HS-5 (cell line): ENCODE measurements around the gene MAP4.
A peak's percentile ranks its signal among the peaks of the same experiment; 100 is the strongest.
"Not testable (repeated sequence)": the region's sequence is repeated elsewhere in the genome, so short reads cannot be mapped to it uniquely, and the experiment has no call there.

Experiments used
- DNase-seq: peaks from one replicate; pipeline ENCODE4 v3.0.0-alpha.2; 2012; ENCODE audit warnings: low read depth

Gene MAP4

DNA sequence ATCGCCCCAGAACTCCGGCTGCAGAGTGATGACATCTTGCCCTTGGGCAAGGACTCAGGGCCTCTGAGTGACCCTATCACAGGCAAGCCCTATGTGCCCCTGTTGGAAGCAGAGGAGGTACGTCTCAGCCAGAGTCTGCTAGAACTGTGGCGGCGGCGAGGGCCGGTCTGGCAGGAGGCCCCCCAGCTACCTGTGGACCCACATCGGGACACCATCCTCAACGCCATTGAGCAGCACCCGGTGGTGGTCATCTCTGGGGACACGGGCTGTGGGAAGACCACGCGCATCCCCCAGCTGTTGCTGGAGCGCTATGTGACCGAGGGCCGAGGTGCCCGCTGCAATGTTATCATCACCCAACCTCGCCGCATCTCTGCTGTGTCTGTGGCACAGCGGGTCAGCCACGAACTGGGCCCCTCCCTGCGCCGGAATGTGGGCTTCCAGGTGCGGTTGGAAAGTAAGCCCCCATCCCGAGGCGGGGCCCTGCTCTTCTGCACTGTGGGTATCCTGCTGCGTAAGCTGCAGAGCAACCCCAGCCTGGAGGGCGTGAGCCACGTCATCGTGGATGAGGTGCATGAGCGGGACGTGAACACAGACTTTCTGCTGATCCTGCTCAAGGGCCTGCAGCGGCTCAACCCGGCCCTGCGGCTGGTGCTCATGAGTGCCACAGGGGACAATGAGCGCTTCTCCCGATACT is 169.9 kb downstream of the MAP4 start:
- no peak for DNase-seq

DNA sequence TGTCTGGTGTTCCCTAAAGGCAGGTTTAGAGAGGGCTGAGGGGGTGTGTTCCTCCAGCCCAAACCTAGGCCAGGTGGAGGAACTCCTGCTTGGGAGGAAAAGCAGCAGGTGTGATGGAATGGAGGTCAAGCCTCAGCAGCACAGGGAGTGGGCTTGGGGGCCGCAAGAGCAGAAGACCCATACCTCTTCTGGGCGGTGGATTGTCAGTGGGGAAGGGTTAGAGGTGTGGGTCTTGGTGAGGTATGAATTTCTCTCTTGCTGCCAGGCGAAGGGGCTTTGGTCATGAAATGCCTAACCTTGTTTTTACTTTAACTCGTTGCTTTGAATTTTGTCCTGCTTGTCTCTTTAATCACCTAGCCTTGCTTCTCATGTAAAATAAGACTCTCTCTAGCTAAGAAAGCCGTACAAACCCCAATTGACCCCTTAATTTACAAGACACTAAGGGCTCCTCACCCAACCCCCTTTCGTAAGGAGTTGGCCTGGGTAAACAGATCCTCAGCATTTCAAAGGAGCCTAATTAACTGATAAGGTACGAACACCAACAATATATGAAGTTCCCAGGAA is 174.3 kb downstream of the MAP4 start:
- no peak for DNase-seq

DNA sequence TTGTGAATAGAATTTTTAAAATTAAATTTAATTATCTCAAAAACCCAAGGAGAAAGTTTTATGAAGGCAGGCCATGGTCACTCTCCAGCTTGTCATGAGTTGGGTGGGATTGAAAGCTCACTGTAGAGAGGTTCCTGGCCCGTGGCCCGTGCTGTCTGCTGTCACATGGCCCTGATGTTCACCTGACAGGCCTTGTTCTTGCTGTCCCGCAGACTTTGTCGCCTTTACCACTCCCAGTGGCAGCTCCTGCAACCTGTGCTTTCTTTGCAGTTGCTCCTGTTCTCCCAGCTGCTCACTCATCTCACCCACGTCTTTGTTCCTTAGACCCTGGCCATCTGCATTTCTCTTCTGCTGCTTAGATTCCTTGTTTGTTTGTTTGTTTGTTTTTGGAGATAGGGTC is 177.7 kb downstream of the MAP4 start:
- no peak for DNase-seq

DNA sequence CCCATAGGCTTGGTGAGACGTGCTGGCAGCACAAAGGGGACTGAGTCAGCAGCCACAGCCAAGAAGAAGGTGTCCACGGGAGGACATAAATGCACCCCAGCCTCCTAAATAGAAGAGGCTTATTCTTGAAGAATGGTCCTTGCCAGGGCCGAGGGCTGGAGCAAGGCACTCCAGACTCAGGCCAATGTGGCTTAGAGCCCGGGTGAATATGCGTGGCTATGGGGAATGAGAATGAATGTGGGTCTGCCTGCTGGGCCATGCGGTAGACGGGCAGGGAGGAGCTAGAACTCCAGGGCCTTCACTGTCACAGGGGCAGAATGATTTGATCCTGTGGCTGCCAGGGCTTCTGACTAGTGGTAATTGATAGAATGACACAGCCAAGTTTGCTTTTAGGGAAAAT is 179.2 kb downstream of the MAP4 start:
- DNase-seq, result no peak

DNA sequence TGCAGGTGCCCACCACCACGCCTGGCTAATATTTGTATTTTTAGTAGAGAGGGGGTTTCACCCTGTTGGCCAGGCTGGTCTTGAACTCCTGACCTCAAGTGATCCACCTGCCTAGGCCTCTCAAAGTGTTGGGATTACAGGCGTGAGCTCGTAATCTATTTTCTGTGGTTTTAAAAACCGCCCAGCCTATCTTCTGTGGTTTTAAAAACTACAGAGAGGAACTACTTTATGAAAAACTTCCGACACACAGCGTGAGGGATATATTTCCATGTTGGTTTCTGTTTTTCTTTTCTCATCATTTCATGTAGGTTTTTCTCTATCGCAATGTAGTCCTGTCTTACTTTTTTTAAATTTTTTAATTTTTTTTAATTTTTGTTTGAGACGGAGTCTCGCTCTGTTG is 186.7 kb downstream of the MAP4 start:
- not testable (repeated sequence) for DNase-seq

GRCh38 chr3:47825590-47825989 is 190.6 kb downstream of the MAP4 start:
- no peak for DNase-seq

GRCh38 chr3:47824541-47825473 is 191.4 kb downstream of the MAP4 start:
- peak; percentile 40 for DNase-seq

DNA sequence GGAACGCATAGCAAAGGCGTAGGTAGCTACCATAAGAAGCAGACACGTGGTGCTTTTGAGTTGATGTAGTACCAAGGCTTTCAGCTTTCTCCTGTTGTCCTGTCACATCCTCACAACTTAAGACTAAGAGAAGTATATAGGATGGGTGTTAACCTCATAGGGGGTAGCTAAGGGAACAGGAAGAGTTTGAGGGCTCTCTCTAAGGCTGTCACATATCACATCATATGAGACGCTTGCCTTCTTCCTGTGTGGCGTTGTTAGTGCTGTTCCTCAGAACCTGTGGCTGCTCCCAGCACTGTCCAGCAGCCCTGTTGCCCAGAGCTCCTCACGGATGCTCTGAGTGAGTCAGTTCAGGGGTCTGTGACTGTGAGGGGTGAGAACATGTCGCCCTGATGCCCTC is 198.6 kb downstream of the MAP4 start:
- DNase-seq, result no peak

DNA sequence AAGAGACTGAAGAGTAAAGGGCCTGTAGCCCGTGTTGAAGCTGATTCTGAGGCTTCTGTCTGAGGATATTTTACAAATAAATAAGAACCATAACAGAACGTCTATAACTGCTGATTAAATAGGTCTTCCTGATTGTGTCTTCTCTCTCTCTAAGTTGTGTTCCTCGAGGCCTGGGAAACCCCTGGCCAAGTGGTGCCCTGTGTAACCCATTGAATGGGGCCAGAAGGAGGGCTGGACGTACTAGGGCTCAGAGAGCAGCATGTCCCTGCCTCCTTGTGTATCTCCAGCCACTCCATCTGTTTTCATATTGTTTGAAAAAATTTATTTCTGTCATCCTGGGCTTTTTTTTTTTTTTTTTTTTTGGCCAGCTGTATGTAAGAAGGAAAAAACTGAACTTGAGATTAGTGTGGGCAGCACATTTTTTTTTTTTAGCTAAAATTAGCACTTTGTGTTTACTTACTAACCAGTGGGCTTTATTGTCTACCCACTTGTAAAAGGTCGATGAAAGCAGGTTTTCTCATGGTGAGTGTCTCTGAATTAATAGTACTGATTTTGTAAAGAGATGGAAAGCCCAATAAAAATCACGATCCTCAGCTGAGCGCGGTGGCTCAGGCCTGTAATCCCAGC is 202.6 kb downstream of the MAP4 start:
- DNase-seq, result no peak

- DNase-seq, result no peak
These were observed 211.6 kb downstream of the MAP4 start for GRCh38 chr3:47804577-47804976.

- DNase-seq, result no peak
These were observed 212.7 kb downstream of the MAP4 start for GRCh38 chr3:47803480-47804025.

DNA sequence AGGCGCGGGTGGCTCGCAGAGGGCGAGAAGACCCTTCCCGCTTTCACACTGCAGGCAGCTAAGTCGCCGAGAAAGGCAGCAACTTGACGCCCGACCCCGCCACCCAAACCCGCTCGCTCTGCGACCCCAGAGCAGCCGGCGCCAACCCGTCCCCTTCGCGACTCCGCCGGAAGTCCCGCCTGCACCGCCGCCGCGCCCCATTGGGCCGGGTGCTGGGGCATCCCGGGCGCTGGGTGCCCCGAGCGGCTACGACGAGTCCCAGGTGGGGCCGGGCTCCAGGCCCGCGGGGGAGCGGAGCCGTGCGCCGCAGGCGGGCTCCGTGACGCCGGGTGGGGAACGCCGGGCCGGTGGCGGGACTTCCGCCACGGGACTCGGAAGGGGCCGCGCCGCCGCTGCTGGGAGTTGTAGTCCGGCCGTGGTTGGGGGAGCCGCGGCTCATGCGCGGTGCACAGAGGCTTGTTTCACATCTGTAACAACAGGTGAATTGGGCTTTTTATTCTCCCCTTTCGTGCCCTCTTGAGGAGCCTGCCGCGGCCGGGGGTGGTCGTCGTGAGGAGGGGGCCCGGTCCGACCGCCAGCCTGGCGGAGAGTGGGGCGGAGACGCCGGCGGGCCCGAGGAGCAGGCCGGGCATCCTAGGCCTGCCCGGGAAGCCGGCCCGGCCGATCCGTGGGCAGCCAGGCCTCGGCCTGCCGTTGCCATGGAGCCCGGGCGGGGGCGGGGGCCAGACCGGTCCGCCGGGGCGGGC is 213.3 kb downstream of the MAP4 start, which contains the start of gene DHX30:
Gene DHX30 (plus strand): TSS at position 405 of the 746 bp plus-strand sequence. CDS start 7,546 bp downstream, outside the sequence.
- peak; percentile 49 for DNase-seq
